IPS-NIHi11 (cell line): Measurements from ENCODE around the gene TRIM71.
A peak's percentile ranks its signal among the peaks of the same experiment; 100 is the strongest.
"Not testable (repeated sequence)": the region's sequence is repeated elsewhere in the genome, so short reads cannot be mapped to it uniquely, and the experiment has no call there.

ENCODE experiments used
- DNase-seq: peaks from one replicate; pipeline ENCODE4 v3.0.0; 2012; ENCODE audit warnings: mixed read lengths, low spot score

TRIM71 gene

DNA sequence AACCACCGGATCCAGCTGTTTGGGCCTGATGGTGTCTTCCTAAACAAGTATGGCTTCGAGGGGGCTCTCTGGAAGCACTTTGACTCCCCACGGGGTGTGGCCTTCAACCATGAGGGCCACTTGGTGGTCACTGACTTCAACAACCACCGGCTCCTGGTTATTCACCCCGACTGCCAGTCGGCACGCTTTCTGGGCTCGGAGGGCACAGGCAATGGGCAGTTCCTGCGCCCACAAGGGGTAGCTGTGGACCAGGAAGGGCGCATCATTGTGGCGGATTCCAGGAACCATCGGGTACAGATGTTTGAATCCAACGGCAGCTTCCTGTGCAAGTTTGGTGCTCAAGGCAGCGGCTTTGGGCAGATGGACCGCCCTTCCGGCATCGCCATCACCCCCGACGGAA is 73.6 kb downstream of the TRIM71 start:
- DNase-seq: no peak

DNA sequence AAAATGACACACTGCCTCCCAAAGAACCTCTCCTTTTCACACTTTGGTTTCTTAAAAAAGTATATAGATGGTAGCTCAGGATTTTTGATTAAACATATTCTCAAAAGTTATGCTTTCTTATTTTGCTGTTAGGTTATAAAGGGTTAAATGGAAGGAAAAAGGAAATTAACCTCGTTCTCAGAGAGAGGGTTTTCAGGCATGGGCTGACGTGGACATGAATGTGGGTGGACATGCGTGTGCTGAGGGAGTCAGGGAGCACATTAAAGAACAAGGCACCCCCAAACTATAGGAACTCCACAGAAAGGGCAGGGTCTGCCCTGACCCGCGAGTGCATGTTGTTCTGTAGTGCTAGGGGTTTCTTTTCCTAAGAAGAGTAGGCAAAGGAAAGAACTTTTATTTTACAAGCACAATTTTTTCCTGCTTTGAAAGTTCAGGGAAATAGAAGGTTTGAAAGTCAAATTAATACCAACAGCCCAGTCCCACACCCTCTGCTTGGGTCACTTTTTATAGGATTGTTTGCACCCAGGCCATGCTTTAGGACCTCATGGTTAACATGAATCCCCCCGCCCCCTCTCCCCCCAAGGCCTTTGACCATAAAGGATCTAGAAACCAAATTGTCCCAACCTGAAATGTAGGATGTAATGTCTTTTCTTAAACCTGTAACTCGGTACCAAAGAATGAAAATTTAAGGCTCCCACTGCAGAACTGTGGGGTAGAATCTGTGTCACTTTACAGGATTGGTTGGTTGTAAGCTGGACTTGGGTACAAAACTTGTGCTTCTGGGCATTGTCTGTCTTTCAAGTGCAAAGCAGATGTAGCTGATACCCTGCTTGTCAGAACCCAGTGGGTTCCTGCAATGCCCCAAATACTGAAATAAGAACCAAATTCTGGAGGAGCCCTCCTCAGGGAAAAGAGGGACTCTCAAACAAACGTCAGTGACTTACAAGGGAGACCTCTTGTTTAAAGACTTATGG is 75.1 kb downstream of the TRIM71 start:
- no peak for DNase-seq

DNA sequence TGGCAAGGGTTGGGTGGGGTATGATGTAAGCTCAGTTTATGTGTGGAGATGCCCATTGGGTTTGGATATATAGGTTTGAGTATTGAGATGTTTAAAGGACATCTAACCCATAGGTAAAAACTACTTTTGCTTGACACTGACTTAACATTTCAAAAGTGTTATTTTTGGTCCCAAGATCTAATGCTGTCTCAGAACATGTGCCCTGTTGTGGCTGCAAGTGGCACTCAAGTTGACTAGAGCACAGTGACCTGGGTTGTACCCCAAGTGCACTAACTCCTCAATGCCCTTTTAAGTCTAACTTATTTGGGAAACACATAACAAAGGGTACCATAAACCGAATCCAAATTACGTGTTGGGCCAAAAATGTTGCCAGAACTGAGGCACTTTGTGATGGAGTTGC is 77.2 kb downstream of the TRIM71 start:
- DNase-seq: no peak

DNA sequence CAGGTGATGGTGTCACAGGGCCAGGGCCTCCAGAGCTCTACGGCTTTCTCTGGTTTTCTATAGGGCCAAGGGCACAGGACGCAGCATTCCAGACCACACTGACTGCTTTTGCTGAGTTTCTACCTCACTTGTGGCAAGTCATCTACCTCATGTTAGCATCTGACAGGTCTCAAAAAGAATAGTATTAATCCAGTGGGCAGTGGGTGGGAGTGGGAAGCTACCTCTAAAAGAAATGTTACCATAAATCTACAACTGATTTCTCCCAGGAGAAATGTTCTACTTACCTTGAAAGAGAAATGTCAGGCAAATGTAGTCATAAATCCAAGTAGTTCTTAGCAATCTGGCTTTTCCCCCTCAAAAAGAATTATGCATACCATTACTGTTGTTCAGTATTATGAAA is 77.9 kb downstream of the TRIM71 start:
- DNase-seq: no peak

DNA sequence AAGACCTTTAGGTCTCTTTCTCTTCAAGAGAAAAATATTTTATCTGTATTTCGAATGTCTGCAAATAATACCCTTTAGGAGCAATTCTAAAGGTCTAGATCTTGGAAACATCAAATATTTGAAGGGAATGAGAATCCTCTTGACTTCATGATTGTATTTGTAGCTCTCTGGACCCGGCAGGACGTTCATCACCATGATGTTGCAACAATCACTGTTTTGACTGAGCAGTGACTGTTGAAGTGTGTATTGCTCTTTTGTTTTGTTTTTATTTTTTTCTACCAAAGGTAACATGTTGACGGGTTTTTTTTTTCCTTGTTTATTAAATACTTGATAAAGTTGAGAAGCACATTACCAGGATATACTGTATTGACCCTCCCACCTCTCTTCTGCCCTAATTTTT is 78.3 kb downstream of the TRIM71 start:
- no peak for DNase-seq

DNA sequence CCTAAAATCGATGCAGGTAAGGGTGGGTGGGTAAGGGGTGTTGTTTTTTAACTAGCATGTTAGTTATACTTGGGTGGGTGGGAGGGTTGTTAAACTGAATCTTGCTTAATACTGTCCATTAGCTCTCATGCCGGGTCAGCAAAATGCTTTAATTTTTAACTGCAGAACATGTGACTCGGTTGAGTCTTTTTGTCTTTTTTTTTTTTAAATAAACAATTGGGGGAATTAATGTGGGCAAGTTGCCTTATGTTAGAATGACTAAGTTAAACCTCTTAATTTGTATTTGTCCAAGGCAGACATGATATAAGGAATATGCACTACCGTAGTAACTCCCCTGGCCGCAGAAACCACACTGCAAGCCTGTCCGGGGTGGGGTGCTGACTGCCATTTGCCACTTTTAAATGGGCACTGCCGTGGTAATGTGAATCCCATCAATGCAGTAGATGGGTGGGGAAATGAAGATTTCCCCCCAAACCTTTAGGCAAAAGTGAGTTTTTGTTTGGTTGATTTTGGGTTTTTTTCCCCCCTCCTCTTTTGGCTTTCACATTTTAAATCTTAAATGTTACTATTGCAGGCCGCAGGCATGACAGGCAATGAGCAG is 79.3 kb downstream of the TRIM71 start:
- no peak for DNase-seq

DNA sequence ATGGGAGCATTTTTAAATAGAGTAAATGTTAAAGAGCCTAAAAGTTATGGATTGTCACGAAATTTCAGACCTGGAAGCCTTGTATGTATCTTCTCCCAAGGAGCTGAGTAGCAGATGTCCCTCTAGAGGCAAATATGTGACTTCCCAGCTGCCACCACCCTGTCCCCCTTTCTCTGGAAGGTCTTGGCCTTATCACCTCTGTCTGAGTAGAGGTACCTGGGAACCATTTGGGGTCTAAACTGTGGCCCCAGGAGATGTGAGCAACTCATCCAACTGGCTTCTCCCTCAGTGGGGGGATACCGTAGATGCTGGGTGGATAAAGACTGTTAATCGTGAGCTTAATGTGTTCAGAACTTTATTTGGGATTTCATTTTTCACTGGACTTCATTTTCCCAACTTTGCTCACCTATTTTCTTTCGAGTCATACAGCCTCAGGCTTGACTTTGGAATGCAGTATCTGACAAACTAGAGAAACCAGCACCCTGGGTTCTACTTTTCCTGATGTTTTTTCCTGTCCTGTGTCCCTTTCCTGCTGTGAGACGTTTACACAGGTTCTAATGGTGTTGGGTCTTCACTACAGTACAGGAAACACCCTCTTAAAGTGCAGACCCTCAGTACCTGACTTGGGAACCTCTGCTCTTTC is 80.3 kb downstream of the TRIM71 start:
- DNase-seq: no peak

DNA sequence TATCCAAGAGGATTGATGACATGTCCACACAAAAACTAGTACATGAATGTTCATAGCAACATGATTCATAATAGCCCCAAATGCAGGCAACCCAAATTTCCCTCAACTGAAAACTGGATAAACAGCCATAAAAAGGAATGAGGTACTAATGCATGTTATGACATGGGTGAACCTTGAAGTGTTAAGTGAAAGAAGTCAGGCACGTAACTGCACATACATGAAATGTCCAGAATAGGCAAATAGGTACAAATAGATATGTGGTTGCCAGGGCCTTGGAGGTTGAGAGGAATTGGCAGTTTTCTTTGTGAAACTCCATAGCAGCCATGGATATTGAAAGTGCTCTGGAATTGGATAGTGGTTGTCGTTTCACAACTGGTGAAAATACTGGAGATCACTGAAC is 81.5 kb downstream of the TRIM71 start:
- DNase-seq: no peak

DNA sequence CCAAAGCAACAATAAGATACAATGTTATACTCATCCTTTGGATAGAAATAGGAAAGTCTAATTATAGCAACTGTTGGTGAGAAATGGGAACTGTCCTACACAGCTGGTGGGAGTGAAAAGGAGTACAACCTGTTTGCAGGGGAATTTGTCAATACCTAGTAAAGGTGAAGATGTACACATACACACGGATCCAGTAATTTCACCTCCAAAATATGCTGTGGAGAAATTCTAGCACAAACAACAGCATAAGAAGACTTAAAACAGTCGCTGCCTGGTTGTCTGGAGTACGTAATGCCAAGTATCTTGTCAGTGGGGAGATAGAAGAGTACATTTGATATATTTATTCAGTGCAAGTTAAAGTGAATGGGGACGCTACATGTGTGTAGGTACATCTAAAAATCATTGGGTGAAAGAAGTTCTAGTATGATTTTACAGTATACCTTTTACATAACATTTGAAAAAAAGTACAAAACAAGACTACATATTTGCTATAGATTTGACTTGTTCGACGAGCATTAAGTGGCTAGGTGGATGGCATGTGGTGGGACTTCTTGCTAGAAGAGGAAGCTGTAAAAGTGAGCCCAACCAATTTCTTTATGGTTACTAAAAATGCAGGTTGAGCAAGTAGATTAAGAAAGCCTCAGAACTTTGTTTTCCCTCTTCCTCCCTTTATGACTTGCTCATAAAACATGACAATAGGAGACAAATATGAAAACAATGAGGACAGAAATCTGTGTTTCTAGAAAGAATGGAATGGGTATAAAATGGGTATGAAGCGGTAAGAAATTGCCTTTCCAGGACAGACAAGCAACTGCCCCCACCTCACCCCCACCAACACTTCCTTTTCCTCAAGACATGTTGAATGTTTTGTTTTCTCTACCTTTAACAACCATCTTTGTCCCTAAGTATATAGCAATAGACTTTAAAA is 83.5 kb downstream of the TRIM71 start:
- no peak for DNase-seq

DNA sequence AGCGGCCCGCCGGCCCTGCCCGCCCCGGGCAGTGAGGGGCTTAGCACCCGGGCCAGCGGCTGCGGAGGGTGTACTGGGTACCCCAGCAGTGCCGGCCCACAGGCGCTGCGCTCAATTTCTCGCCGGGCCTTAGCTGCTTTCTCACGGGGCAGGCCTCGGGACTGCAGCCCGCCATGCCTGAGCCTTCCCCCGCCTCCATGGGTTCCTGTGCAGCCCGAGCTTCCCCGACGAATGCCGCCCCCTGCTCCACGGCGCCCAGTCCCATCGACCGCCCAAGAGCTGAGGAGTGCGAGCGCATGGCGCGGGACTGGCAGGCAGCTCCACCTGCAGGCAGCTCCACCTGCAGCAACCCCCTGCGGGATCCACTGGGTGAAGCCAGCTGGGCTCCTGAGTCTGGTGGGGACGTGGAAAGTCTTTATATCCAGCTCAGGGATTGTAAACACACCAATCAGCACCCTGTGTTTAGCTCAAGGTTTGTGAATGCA is 85.1 kb downstream of the TRIM71 start:
- not testable (repeated sequence) for DNase-seq

DNA sequence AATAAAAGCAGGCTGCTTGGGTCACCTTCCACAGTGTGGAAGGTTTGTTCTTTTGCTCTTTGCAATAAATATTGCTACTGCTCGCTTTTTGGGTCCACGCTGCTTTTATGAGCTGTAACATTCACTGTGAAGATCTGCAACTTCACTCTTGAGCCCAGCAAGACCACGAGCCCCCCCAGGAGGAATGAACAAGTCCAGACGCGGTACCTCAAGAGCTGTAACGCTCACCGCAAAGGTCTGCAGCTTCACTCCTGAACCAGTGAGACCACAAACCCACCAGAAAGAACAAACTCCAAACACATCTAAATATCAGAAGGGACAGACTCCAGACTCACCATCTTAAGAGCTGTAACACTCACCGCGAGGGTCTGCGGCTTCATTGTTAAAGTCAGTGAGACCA is 86.2 kb downstream of the TRIM71 start:
- no peak for DNase-seq

DNA sequence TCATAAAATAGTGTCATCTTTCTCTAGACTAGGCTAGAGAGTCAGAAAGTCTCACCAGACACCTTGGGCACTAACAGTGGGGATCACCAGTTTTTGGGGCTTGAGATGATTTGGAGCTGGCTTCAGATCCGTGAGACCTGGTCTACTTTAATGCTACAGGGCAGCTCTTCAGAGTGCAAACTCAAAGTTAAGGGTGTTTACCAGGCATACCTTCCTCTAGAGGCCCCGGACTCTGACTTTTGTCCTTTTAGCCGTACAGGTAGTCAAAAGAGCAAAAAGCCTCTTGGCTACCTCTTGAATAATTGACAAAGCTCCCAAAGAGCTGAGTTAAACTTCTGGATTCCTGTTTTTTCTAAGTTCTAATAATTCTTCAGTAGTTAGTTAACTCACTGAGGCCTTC is 92.2 kb downstream of the TRIM71 start:
- DNase-seq: no peak

DNA sequence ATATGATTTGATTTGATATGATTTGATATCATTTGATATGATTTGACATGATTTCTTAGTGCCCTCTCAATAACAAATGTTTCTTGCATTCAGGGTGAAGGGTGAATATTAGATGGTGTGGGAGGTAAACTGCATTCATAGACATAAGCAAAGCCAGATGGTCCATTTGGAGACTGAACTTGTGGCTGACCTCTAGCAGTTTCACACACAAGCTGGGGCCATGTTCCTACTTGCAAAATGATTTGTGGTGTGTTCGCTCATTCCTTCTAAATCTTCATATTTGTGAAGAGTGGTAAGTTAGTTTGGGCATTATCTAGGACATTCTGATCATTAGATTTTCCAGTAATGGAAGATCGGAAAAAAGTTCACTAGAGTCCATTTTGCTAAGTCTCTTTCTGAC is 93.2 kb downstream of the TRIM71 start:
- no peak for DNase-seq

DNA sequence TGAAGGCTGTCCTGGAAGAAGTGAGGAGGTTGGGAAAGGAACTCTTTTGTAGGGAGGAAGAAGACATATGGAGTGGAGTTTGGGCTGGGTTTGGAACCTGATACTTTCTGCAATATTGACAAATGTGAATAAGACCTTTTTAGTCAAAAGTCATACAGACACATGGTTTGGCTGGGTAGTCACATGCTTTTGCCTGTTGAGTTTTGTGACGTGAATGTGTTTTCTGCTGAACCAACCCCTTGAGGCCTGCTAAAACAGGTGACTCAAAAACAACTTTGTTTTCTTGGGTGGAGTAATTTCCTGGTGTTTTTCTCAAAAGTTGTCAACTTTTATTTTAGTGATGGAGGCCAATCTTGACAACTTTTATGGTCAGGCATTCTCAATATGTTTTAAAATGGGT is 94.2 kb downstream of the TRIM71 start:
- DNase-seq: no peak

DNA sequence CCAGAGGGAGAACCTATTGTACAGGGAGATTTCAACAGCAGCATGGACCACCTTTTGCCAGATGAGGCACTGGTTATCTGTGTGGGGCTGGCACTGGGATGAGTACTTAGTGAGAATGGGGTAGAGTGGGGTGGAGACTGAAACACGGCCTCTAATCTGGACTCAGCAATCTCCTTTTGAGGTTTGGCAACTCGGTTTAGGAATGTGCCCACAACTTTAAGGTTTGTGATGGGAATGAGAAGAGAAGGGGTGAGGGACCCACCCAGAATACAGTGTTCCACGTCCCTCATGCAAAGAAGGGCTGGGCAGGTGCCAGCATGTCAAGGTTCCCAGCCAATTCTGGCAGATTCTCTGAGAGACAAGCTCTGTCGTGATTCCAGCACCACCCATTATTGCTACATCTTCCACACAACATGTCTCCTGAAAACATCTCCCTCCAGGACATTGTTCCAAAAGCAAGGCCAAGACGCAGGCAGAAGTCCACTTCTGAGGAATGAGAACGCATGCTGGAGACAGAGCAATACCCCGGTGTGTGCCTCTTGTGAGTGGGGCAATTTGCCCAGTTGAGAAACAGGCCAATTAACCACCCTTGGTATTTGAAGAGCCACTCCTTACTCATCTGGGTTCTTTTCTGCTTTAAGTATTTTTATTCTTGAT is 96.1 kb downstream of the TRIM71 start:
- DNase-seq: no peak

DNA sequence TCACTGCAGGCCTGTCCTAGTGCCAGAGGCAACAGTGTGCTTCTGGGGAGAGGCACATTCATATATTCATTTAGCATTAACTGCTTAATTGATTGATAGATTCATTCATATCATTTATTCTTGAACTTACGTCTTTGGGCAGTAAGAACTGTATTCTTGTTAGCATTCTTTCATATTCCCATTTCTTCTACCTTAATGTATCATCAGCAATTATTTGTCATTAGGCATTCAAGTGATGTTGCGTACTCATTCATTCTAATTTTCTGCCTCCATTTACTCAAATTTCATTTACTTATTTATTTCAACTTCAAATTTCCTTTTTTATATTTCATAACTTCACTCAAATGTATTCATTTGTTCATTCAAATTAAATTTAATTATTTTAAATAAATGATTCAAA is 102.1 kb downstream of the TRIM71 start:
- DNase-seq: no peak

DNA sequence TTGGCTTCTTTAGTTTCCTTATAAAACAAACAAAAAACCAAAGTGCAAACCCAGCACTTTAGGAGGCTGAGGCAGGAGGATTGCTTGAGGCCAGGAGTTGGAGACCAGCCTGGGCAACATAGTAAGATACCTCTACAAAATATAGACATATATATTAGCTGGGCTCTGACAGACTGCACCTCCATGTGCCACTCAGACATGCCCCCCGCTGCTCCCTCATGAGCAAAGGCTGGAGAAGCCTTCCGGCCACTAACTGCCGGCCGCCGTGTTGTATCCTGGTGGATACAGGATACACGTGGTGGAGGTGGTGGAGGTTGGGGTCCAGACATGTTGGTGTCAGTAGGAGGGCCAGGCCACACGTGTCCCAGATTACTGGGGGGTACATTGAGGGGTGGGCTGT is 104.3 kb downstream of the TRIM71 start:
- DNase-seq: no peak

DNA sequence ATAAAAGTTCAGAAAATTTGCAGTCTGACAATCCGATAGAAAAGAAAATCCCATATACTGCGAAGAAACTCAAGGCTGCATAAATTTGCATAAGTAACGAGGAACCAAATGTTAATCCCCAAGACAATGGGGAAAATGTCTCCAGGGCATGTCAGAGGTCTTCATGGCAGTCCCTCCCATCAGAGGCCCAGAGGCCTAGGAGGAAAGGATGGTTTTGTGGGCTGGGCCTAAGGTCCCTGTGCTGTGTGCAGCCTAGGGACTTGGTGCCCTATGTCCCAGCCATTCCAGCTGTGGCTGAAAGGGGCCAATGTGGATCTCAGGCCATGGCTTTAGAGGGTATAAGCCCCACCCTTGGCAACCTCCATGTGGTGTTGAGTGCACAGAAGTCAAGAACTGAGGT is 112.4 kb downstream of the TRIM71 start:
- DNase-seq: no peak

DNA sequence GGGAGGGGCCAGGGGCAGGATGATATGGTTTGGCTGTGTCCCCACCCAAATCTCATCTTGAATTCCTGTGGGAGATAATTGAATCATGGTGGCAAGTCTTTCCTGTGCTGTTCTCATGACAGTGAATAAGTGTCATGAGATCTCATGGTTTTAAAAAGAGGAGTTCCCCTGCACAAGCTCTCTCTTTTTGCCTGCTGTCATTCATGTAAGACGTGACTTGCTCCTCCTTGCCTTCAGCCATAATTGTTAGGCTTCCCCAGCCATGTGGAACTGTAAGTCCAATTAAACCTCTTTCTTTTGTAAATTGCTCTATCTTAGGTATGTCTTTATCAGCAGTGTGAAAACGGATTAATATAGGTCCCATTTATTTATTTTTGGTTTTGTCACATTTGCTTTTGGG is 113.5 kb downstream of the TRIM71 start:
- not testable (repeated sequence) for DNase-seq

DNA sequence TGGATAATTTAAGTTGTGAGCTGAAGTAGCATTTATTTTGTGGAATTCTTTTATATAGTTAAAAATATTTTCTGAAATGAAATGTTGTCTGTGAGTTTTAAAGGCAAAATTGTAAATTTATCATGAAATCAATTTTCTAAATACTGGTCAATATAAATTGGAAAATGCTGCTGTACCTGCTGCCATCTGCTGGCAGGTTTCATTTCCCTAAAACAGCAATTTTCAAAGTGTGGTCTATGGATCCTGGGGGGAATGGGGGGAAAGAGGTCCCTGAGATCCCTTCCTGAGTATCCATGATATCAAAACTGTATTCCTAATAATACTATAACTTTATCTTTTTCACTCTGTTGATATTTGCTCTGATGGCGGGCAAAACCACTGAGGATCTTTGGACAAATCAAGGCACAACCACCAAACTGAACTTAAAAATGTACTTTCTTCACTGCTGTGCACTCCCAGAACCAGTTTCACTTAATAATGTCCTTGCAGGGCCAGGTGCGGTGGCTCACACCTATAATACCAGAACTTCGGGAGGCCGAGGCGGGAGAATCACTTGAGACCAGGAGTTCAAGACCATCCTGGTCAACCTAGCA is 116.4 kb downstream of the TRIM71 start:
- peak; percentile 33 for DNase-seq

DNA sequence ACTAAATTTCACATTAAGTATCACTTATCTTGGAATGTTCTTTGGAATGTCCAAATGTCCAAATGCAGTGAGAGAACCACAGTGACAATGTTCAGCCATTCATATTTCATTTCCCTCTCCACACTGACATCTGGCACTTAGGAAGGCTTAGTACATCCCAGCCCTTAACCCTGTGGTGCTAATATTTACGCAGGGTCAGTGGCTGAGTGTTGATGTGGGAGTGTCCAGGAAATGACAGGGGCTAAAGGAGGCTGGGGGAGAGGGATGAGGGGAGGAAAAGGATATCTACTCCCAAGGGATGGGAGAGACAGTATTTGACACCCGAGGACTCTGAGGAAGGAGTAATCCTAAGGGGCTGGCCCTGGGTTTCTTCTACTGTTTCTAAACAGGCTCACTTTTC is 119.5 kb downstream of the TRIM71 start:
- no peak for DNase-seq
